CD4-positive, CD25-positive, alpha-beta regulatory T cell (primary cell): ENCODE data around the gene BIRC7. TPM values are rescaled to one million over a fixed set of nuclear protein-coding genes. Genes with fewer than 3 reads are reported as not detected.

ENCODE experiments used
- ATAC-seq, 2 donors: fragments of 150-1000 bp; cut with Tn5 transposase; one replicate each; pipeline ENCODE4 v1.10.0; 2021; ENCODE audit warnings: low read depth in 2 of 2, moderate number of reproducible peaks in 2 of 2, moderate library complexity in 1 of 2
- DNase-seq, 3 donors: peaks; one replicate each; pipeline versions ENCODE4 v3.0.0 to v3.0.0-alpha.2; 2012 to 2022; ENCODE audit warnings: mixed read lengths in 1 of 3
- H3K27ac ChIP-seq: one replicate; pipeline ENCODE4 v1.7.0; 2013; ENCODE audit warnings: mild to moderate bottlenecking, low read length; ENCODE audit not compliant: insufficient read depth, poor library complexity, severe bottlenecking
- H3K27me3 ChIP-seq: one replicate; pipeline ENCODE4 v1.7.0; 2013; ENCODE audit warnings: low read length; ENCODE audit not compliant: control insufficient read depth, insufficient read depth
- H3K36me3 ChIP-seq: one replicate; pipeline ENCODE4 v1.7.0; 2013; ENCODE audit warnings: mild to moderate bottlenecking, low read length, moderate library complexity; ENCODE audit not compliant: control insufficient read depth, insufficient read depth
- H3K4me1 ChIP-seq: 2 replicates; pipeline ENCODE4 v1.7.0; 2013; ENCODE audit warnings: mild to moderate bottlenecking, low read length; ENCODE audit not compliant: insufficient read depth, control insufficient read depth, poor library complexity, severe bottlenecking
- H3K4me3 ChIP-seq: one replicate; pipeline ENCODE4 v1.7.0; 2013; ENCODE audit warnings: low read depth, mild to moderate bottlenecking, low read length, moderate library complexity
- H3K9me3 ChIP-seq, 2 experiments: 1 replicate in 1 of 2; 2 replicates in 1 of 2; pipeline ENCODE4 v1.7.0; 2013; ENCODE audit warnings: low read length in 2 of 2, mild to moderate bottlenecking in 1 of 2, moderate library complexity in 1 of 2; ENCODE audit not compliant: control insufficient read depth in 2 of 2
- H3K27ac Mint-ChIP-seq, 3 donors: one replicate each; pipeline ENCODE4 v1.8.0; 2020 to 2022; ENCODE audit warnings: mild to moderate bottlenecking in 3 of 3, mixed read lengths in 3 of 3, moderate library complexity in 2 of 3
- H3K27me3 Mint-ChIP-seq: one replicate; pipeline ENCODE4 v1.8.0; 2022; ENCODE audit warnings: mild to moderate bottlenecking, mixed read lengths
- H3K36me3 Mint-ChIP-seq: one replicate; pipeline ENCODE4 v1.8.0; 2020; ENCODE audit warnings: mixed read lengths
- H3K4me1 Mint-ChIP-seq, 4 donors: one replicate each; pipeline ENCODE4 v1.8.0; 2020 to 2022; ENCODE audit warnings: mixed read lengths in 4 of 4, mild to moderate bottlenecking in 1 of 4
- H3K4me3 Mint-ChIP-seq, 4 donors: one replicate each; pipeline ENCODE4 v1.8.0; 2020 to 2022; ENCODE audit warnings: mild to moderate bottlenecking in 4 of 4, mixed read lengths in 4 of 4, moderate library complexity in 3 of 4
- H3K9me3 Mint-ChIP-seq, 7 donors: one replicate each; pipeline ENCODE4 v1.8.0; 2020 to 2022; ENCODE audit warnings: mixed read lengths in 7 of 7, mild to moderate bottlenecking in 3 of 7, moderate library complexity in 2 of 7
- polyA plus RNA-seq, 4 donors: library from polyadenylated mRNA; unstranded; fragments of 300-500 nt; fragmentation: Illumina TruSeq; gene quantifications; one replicate each; pipeline ENCODE4 v1.2.3, GENCODE V29; 2021
- total RNA-seq: library from RNA; stranded (reverse); gene quantifications from one replicate; pipeline ENCODE4 v1.2.3, GENCODE V29; 2022

Gene BIRC7
- total and polyA plus RNA-seq, 5 donors from 2014 or later = not detected

DNA sequence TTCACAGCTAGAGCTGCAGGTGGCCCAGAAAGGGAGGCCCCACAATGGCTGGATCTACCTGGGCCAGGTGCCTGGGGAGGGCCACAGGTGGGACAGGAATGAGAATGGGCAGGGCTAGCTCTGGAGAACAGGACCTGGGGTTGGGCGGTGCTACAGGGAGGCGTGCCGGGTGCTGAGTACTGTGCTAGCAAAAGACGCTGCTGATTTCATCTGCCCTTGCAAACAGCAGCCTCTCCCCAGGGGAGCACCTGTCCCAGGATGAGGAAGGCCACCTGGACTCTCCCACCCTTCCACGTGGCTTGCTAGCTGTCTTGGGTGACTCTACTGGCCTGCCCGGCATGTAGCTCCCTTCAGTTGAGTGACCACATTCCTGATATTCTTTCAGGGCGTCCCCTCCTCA, 13.2 kb upstream of the BIRC7 start:
- H3K4me1 ChIP-seq = no peaks in the 10 kb centered on the region
- H3K36me3 ChIP-seq = no peaks in the 10 kb centered on the region
- no peaks in the 10 kb centered on the region for H3K36me3 Mint-ChIP-seq
- H3K4me1 Mint-ChIP-seq = peaks cover 0 to 2% (median 0%) of the 10 kb centered on the region in 4 donors
- H3K4me3 Mint-ChIP-seq = peak overlapping the region in 1 of 4 donors; percentile 44
- H3K4me3 ChIP-seq = no peak overlapping the region
- ATAC-seq (no peak), DNase-seq (no peak)
- no peak overlapping the region for H3K27ac ChIP-seq
- peaks cover 13% of the 10 kb centered on the region for H3K27me3 Mint-ChIP-seq
- H3K27me3 ChIP-seq = no peaks in the 10 kb centered on the region
- H3K27ac Mint-ChIP-seq = peak overlapping the region in 1 of 3 donors; percentile 26
- H3K9me3 Mint-ChIP-seq = no peaks in the 10 kb centered on the region
- no peaks in the 10 kb centered on the region for H3K9me3 ChIP-seq

DNA sequence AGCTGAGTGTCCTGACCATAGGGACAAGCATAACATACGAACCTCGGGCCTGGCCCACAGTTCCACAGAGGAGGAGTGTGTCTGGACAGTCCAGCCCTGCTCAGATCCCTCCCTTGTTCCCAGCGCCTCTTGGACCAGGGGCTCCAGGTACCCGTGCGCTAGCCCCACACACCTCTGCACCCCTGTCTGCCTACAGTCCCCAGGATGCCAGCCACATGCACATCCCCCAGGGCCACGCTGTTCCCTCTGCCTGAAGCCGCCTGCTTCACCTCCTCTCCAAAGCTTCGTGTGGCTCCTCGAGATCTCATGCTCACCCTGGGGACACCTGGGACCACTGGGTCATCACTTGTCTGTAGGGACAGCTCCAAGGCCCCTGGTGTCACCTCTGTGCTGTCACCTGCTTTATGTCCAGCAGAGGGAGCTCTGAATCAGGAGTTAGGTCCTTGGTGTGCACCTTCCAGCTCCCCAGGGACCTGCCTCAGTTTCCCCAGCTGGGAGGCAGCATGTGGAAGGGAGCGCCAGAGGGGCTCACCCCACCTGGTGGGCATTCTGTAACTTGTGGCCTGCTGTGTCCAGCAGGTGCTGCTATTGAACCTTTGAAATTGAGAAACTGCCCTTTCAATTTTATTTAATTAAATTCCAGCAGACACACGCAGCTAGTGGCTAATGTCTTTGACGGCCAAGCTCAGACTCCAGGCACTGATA, 12.4 kb upstream of the BIRC7 start:
- Mint-ChIP-seq H3K36me3 (no peaks in the 10 kb centered on the region), H3K27me3 (peaks cover 16% of the 10 kb centered on the region), H3K4me3 (peak overlapping the region in 1 of 4 donors; percentile 19), H3K4me1 (peaks cover 0 to 2% (median 0%) of the 10 kb centered on the region in 4 donors), H3K9me3 (no peaks in the 10 kb centered on the region), H3K27ac (no peak overlapping the region)
- H3K27me3 ChIP-seq = no peaks in the 10 kb centered on the region
- peak; percentile 21 to 47 (median 46) for DNase-seq
- H3K4me3 ChIP-seq = no peak overlapping the region
- no peak overlapping the region for H3K27ac ChIP-seq
- H3K9me3 ChIP-seq = no peaks in the 10 kb centered on the region
- no peaks in the 10 kb centered on the region for H3K4me1 ChIP-seq
- ATAC-seq = peak in 1 of 2 donors; percentile 45
- no peaks in the 10 kb centered on the region for H3K36me3 ChIP-seq

DNA sequence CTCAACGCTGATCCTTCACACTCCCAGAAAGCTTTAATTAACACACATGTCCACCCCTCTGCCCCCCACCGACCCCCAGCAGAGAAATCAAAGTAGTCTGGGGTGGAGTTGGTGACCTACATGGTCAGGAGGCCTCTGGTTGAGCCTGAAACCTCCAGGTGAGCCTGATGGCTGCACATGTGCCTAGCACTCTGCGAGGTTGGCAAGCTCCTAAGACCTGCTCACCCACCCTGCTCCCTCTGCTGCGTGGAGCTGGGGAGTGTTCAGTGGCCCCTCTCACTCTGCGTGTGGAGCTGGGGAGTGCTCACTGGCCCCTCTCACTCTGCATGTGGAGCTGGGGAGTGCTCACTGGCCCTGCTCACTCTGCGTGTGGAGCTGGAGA, 11.9 kb upstream of the BIRC7 start:
- Histone ChIP-seq H3K27me3 (no peaks in the 10 kb centered on the region), H3K36me3 (no peaks in the 10 kb centered on the region), H3K4me3 (no peak overlapping the region), H3K9me3 (no peaks in the 10 kb centered on the region), H3K27ac (no peak overlapping the region), H3K4me1 (no peaks in the 10 kb centered on the region)
- Mint-ChIP-seq H3K36me3 (no peaks in the 10 kb centered on the region), H3K27me3 (peaks cover 16% of the 10 kb centered on the region), H3K27ac (no peak overlapping the region), H3K9me3 (no peaks in the 10 kb centered on the region), H3K4me1 (peaks cover 0 to 2% (median 0%) of the 10 kb centered on the region in 4 donors), H3K4me3 (no peak overlapping the region)
- ATAC-seq (no peak), DNase-seq (no peak)

DNA sequence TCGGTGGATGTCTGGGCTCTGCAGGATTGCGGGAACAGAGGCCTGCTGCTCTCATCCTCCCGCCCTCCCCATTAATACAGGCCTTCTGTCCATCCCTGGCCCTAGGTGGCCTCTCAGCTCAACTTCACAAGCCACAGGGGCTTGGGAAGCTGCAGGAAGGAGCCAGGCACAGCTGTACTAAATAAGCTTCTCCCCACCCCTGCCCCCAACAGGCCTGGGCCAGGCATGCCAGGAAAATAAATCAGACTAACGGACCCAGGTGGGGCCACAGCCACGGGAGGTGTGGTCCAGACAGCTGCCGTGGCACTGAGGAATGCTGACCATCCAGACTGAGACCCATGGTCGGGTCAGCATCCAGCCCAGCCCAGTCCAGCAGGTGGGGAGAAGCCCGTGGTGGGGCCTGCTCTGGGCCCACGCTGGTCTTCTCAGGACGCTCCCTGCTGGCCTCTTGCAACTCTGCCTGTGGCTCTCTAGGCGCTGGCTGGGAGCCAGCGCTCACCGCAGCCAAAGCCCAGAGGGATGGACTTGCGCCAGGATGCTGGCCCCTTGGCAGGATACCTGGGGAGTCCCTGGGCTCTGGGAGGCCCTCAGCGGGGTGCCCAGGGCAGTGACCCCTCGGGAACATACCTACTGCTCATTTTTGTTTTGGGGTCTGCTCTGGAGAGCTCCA, 11.2 kb upstream of the BIRC7 start:
- Histone ChIP-seq H3K27ac (no peak overlapping the region), H3K36me3 (no peaks in the 10 kb centered on the region), H3K9me3 (no peaks in the 10 kb centered on the region), H3K27me3 (no peaks in the 10 kb centered on the region), H3K4me3 (no peak overlapping the region), H3K4me1 (no peaks in the 10 kb centered on the region)
- DNase-seq = no peak
- H3K4me1 Mint-ChIP-seq = peaks cover 0 to 2% (median 0%) of the 10 kb centered on the region in 4 donors
- peaks cover 20% of the 10 kb centered on the region for H3K27me3 Mint-ChIP-seq
- H3K4me3 Mint-ChIP-seq = no peak overlapping the region
- ATAC-seq = no peak
- no peak overlapping the region for H3K27ac Mint-ChIP-seq
- H3K36me3 Mint-ChIP-seq = no peaks in the 10 kb centered on the region
- no peaks in the 10 kb centered on the region for H3K9me3 Mint-ChIP-seq

DNA sequence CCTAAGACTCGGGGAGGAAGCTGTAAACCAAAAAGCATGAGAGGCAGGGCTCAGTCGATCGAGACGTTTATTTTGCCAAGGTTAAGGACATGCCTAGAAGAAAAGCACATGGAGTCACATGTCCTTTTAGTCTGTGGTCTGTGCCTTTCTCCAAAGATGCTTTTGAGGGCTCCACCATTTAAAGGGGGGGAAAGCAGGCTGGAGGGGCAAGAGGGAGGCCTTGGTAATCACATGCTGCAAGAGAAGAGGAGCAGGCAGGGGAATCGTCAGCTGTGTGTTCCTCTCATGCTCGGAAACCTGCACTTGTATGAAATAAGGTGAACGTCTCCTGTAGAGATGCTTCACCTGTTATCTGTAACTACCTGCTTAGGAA, 10.6 kb upstream of the BIRC7 start:
- Histone ChIP-seq H3K4me1 (no peaks in the 10 kb centered on the region), H3K9me3 (no peaks in the 10 kb centered on the region), H3K27me3 (no peaks in the 10 kb centered on the region), H3K4me3 (no peak overlapping the region), H3K36me3 (no peaks in the 10 kb centered on the region), H3K27ac (no peak overlapping the region)
- no peaks in the 10 kb centered on the region for H3K36me3 Mint-ChIP-seq
- peaks cover 26% of the 10 kb centered on the region for H3K27me3 Mint-ChIP-seq
- DNase-seq (no peak), ATAC-seq (no peak)
- no peak overlapping the region for H3K4me3 Mint-ChIP-seq
- no peak overlapping the region for H3K27ac Mint-ChIP-seq
- peaks cover 0 to 2% (median 0%) of the 10 kb centered on the region in 4 donors for H3K4me1 Mint-ChIP-seq
- H3K9me3 Mint-ChIP-seq = no peaks in the 10 kb centered on the region

DNA sequence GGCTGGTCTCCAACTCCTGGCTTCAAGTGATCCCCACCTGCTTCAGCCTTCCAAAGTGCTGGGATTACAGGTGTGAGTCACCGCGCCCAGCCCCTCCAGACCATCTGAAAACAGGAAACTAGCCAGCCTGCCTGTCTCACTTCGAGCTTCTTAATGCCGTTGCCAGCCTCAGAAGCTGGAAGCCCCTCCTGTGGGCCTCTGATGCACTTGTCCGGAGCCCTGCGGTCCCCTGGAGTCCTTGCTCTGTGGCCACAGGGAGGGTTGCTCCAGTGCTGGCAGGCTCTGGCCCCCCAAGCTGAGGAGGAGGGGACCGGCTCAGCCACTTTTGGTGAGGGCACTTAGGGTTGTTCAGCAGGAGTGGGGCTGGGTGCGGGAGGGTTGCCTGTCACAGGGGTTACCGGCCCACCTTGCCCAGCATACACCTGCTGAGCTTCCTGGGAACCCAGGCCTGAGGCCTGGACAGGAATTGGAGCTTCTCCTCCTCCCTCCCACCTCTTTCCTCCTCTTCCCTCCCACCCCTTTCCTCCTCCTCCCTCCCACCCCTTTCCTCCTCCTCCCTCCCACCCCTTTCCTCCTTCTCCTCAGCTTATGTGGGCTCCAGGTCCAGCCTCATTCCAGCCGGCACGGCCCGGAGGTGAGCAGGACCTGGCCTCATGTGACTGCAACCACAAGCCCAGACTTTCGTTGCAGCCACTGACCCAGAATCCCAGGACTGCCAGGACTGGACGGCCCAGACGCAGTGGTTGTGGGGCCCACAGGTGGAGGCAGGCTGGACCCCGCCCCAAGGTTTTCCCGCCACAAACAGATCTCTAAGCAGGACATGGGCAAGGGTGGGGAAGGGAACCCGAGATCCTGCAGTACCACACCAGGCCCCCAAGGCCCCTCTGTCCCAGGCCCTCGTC, 9.4 kb upstream of the BIRC7 start:
- ATAC-seq = no peak
- no peak for DNase-seq
- H3K27ac Mint-ChIP-seq = no peak overlapping the region

DNA sequence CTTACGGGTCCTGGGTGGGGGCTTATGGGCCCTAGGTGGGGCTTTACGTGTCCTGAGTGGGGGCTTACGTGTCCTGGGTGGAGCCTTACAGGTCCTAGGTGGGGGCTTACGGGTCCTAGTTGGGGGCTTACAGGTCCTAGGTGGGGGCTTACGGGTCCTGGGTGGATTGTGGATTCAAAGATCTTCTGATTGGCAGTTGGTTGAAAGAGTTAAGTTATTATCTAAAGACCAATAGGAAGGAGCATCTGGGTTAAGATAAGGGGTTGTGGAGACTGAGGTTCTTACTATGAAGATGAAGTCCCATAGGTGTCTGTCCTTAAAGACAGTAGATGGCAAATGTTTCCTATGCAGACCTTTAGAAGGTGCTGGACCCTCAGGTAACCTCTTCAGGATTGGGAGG, 8.4 kb upstream of the BIRC7 start:
- peaks cover 0 to 7% (median 0%) of the 10 kb centered on the region in 4 donors for H3K4me1 Mint-ChIP-seq
- Histone ChIP-seq H3K27me3 (no peaks in the 10 kb centered on the region), H3K27ac (no peak overlapping the region), H3K9me3 (no peaks in the 10 kb centered on the region), H3K4me3 (no peak overlapping the region), H3K4me1 (no peaks in the 10 kb centered on the region), H3K36me3 (no peaks in the 10 kb centered on the region)
- ATAC-seq (no peak), DNase-seq (no peak)
- peaks cover 36% of the 10 kb centered on the region for H3K27me3 Mint-ChIP-seq
- H3K9me3 Mint-ChIP-seq = no peaks in the 10 kb centered on the region
- no peak overlapping the region for H3K4me3 Mint-ChIP-seq
- H3K36me3 Mint-ChIP-seq = no peaks in the 10 kb centered on the region
- H3K27ac Mint-ChIP-seq = no peak overlapping the region

More for the DNA sequence above, 9.4 kb upstream of the BIRC7 start:
- peaks cover 27% of the 10 kb centered on the region for H3K27me3 Mint-ChIP-seq
- H3K9me3 ChIP-seq = no peaks in the 10 kb centered on the region
- H3K9me3 Mint-ChIP-seq = no peaks in the 10 kb centered on the region
- no peak overlapping the region for H3K4me3 ChIP-seq
- H3K4me1 Mint-ChIP-seq = peaks cover 0 to 7% (median 0%) of the 10 kb centered on the region in 4 donors
- no peaks in the 10 kb centered on the region for H3K36me3 Mint-ChIP-seq
- no peak overlapping the region for H3K4me3 Mint-ChIP-seq
- no peaks in the 10 kb centered on the region for H3K4me1 ChIP-seq
- H3K27me3 ChIP-seq = no peaks in the 10 kb centered on the region
- no peak overlapping the region for H3K27ac ChIP-seq
- H3K36me3 ChIP-seq = no peaks in the 10 kb centered on the region
